SK-N-SH (cell line): ENCODE results near the gene PTPRD.

Source experiments
- EZH2phosphoT487 ChIP-seq: fragments of 200-600 bp; sonication (generic); IDR thresholded peaks from 2 replicates; pipeline ENCODE4 v1.6.1; 2017; ENCODE audit warnings: low read depth, mixed run types, mild to moderate bottlenecking, antibody characterized with exemption, moderate library complexity, borderline replicate concordance
- TCF12 ChIP-seq: IDR thresholded peaks from 2 replicates; pipeline ENCODE4 v1.4.0; 2012

GRCh38 chr9:9556865-9557803, 1055.7 kb downstream of the PTPRD start:
- no peak for TF ChIP-seq EZH2phosphoT487
- no peak for TF ChIP-seq TCF12
